Endothelial cell of umbilical vein (primary cell): ENCODE results near the gene GABBR2.

Experiments
- EZH2 ChIP-seq: IDR thresholded peaks from 2 replicates; pipeline ENCODE4 v1.6.1; 2012; ENCODE audit warnings: borderline replicate concordance, low read depth, mild to moderate bottlenecking, moderate library complexity, low read length, inconsistent platforms; ENCODE audit not compliant: severe bottlenecking
- JUN ChIP-seq: IDR thresholded peaks from 2 replicates; pipeline ENCODE4 v1.6.1; 2011; ENCODE audit warnings: borderline replicate concordance, low read depth; ENCODE audit not compliant: insufficient read length, insufficient read depth
- MYC ChIP-seq: IDR thresholded peaks from one replicate; pipeline ENCODE4 v1.6.1; 2011; ENCODE audit warnings: mild to moderate bottlenecking, low read depth, low read length
- POLR2A ChIP-seq: IDR thresholded peaks from 2 replicates; pipeline ENCODE4 v1.6.1; 2012; ENCODE audit warnings: low read depth, mild to moderate bottlenecking, control low read depth, low read length
- POLR2AphosphoS5 ChIP-seq: IDR thresholded peaks from 2 replicates; pipeline ENCODE4 v1.6.1; 2012; ENCODE audit warnings: low read depth, mild to moderate bottlenecking, control low read depth, low read length, moderate library complexity; ENCODE audit not compliant: insufficient read depth
- TF ChIP-seq, protein P1 (sequence below), 2 donors: IDR thresholded peaks; 1 replicate in 1 of 2; 2 replicates in 1 of 2; pipeline ENCODE4 v1.5.1; 2011; ENCODE audit warnings: low read length in 2 of 2, mild to moderate bottlenecking in 2 of 2, moderate library complexity in 2 of 2, control low read depth in 1 of 2, inconsistent platforms in 1 of 2, low read depth in 1 of 2; ENCODE audit not compliant: insufficient read depth in 1 of 2; ENCODE audit errors: extremely low read depth in 1 of 2

DNA sequence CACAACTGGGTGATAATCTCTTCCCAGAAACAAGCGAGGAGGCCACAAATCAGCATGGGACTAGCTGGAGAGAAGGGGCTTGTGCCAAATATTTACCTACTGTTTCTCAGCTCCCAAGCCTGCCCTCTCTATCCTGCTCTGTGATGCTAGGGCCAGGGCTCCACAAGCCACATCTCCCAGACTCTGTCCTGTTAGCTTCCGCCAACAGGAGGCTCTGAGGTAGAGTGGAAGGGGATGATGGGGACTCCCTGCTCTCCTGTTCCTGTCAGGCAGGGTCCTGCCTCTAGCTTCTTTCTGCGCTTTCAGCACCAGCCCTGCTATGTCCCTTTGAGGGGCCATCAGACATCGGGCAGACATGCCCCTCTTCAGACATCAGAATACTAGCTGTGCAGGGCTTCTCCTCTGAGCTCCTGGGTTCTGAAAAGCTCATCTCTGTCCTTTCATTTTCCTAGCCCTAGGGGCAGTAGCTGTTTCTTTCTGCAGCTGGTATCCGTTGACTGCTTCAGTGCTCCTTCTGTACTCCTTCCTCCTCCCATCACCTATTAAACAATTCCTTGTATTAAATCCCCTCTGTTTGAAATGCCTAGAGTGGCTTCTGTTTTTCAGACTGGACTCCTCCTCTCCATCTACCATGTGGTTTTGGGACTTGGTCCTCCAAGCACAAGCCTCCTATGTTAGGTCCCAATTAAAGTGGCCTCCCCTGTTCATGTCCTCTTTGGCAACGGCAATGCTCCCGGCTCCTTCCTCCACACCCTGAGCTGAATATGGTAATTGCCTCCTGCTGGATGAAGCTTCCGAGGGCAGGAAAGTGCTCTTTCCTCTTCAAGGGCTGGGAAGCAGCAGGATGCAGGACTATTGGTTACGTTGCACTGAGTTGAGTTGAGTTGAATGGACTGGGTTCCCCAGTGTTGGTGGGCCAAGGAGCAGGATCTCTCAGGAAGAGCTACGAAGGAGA is 292.2 kb downstream of the GABBR2 start:
- no peak for TF ChIP-seq POLR2AphosphoS5
- TF ChIP-seq, protein P1, sequence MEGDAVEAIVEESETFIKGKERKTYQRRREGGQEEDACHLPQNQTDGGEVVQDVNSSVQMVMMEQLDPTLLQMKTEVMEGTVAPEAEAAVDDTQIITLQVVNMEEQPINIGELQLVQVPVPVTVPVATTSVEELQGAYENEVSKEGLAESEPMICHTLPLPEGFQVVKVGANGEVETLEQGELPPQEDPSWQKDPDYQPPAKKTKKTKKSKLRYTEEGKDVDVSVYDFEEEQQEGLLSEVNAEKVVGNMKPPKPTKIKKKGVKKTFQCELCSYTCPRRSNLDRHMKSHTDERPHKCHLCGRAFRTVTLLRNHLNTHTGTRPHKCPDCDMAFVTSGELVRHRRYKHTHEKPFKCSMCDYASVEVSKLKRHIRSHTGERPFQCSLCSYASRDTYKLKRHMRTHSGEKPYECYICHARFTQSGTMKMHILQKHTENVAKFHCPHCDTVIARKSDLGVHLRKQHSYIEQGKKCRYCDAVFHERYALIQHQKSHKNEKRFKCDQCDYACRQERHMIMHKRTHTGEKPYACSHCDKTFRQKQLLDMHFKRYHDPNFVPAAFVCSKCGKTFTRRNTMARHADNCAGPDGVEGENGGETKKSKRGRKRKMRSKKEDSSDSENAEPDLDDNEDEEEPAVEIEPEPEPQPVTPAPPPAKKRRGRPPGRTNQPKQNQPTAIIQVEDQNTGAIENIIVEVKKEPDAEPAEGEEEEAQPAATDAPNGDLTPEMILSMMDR (IDR thresholded peaks at IDR 0.05; ENCODE audit: extremely low read depth in 1 of 2, insufficient read depth in 1 of 2, low read depth in 1 of 2, low read length in 2 of 2), result no peak
- no peak for TF ChIP-seq EZH2
- no peak for TF ChIP-seq POLR2A
- no peak for TF ChIP-seq JUN
- no peak for TF ChIP-seq MYC
